Measurements from ENCODE around the gene TMEM131.

DNA sequence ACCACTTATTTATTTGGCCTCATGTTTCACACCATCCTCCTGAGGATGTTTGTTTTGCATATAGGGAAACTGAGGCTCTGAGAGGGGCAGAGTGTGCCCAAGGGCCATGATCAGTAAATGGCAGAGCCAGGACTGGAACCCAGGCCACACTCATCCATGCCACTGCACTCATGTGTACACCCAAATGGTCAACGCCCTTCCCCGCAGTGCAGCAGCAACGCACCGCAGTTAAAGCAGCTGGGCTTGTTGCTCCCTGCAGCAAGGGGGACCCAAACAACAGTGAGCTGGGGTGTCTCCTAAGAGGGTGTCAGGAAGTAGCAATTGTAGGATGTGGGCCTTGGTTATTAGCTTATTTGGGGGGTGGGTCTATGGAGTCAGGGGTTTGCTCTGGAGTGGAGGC is 245.7 kb downstream of the TMEM131 start:
- TF ChIP-seq, protein P1, sequence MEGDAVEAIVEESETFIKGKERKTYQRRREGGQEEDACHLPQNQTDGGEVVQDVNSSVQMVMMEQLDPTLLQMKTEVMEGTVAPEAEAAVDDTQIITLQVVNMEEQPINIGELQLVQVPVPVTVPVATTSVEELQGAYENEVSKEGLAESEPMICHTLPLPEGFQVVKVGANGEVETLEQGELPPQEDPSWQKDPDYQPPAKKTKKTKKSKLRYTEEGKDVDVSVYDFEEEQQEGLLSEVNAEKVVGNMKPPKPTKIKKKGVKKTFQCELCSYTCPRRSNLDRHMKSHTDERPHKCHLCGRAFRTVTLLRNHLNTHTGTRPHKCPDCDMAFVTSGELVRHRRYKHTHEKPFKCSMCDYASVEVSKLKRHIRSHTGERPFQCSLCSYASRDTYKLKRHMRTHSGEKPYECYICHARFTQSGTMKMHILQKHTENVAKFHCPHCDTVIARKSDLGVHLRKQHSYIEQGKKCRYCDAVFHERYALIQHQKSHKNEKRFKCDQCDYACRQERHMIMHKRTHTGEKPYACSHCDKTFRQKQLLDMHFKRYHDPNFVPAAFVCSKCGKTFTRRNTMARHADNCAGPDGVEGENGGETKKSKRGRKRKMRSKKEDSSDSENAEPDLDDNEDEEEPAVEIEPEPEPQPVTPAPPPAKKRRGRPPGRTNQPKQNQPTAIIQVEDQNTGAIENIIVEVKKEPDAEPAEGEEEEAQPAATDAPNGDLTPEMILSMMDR (conservative IDR thresholded peaks at IDR 0.05; ENCODE audit: low read length): no peak
- TF ChIP-seq EZH2phosphoT487 (IDR thresholded peaks at IDR 0.05; ENCODE audit: borderline replicate concordance, low read depth, low read length): no peak
